Measurements from ENCODE around the gene ZFYVE1. TPM values are rescaled to one million over a fixed set of nuclear protein-coding genes. Genes with fewer than 3 reads are reported as not detected.

ZFYVE1 gene
- total RNA-seq, 1 donor from 2014 or later = 14.4 TPM

DNA sequence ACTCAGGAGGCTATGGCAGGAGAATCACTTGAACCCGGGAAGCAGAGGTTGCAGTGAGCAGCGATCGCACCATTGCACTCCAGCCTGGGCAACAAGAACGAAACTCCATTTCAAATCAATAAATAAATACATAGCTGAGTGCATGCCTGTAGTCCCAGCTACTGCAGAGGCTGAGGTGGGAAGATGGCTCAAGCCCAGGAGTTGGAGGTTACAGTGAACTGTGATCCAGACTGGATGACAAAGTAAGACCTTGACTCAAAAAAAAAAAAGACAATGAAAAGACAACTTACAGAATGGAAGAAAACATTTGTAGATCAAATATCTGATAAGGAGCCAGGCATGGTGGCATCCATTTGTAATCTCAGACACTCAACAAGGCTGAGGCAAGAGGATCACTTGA lies 27.6 kb downstream of the ZFYVE1 start:
- Histone ChIP-seq H3K27me3 (ENCODE audit: low read depth) (no peaks in the 10 kb centered on the region), H3K27ac (replicated peaks) (no peak overlapping the region), H3K9me3 (replicated peaks) (no peaks in the 10 kb centered on the region), H3K36me3 (peaks cover 36% of the 10 kb centered on the region), H3K4me1 (peaks cover 20% of the 10 kb centered on the region), H3K4me3 (no peak overlapping the region)
- intact Hi-C loops (cut with micrococcal nuclease) = no loop called here
- DNase-seq = no peak
- TF ChIP-seq, protein P1, sequence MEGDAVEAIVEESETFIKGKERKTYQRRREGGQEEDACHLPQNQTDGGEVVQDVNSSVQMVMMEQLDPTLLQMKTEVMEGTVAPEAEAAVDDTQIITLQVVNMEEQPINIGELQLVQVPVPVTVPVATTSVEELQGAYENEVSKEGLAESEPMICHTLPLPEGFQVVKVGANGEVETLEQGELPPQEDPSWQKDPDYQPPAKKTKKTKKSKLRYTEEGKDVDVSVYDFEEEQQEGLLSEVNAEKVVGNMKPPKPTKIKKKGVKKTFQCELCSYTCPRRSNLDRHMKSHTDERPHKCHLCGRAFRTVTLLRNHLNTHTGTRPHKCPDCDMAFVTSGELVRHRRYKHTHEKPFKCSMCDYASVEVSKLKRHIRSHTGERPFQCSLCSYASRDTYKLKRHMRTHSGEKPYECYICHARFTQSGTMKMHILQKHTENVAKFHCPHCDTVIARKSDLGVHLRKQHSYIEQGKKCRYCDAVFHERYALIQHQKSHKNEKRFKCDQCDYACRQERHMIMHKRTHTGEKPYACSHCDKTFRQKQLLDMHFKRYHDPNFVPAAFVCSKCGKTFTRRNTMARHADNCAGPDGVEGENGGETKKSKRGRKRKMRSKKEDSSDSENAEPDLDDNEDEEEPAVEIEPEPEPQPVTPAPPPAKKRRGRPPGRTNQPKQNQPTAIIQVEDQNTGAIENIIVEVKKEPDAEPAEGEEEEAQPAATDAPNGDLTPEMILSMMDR (IDR thresholded peaks at IDR 0.05; ENCODE audit: borderline replicate concordance) = no peak

DNA sequence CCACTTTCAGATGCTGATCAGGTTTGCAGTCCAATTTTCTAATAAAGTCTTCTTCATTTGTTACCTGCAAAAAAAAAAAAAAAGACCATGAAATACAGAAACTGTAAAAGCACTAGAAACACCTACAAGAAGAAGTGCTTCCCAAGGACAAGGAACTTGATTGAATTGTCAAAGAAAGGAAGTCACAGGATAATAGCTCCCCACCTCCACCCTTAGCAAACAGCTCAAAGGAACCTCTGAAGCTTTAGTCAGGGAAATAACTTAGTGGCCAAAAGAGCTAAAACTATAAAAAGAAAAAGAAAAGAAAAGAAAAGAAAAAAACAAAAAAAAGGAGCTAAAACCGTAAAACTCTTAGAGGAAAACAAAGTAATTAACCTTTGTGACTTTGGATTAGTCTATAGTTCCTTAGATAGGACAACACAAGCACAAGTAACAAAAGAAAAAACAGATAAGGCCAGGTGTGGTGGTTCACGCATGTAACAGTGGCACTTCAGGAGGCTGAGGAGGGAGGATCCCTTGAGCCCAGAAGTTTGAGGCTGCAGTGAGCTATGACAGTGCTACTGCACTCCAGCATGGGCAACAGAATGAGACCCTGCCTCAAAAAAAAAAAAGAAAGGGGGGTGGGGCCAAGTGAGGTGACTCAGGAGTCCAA lies 28.5 kb downstream of the ZFYVE1 start:
- DNase-seq = no peak
- H3K36me3 ChIP-seq = peaks cover 39% of the 10 kb centered on the region

DNA sequence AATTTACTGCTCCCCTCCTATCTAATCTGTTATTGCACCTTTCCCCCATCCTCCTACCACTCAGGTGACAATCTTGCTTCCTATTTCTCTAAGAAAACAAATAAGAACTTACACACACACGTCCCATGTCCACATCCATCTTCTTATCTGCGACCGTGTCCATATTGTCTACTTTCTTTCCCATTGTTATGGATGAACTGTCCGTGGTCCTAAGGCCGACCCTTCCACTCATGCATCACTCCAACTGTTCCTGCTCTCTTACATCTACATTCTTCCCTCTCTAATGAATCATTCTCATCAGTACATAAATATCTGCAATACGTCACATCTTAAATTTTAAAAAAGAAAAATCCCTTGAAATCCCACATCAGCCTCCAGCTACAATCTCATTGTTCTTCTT lies 30.0 kb downstream of the ZFYVE1 start:
- no peak overlapping the region for H3K4me3 ChIP-seq
- H3K27me3 ChIP-seq (ENCODE audit: low read depth) = no peaks in the 10 kb centered on the region
- H3K9me3 ChIP-seq (replicated peaks) = no peaks in the 10 kb centered on the region
- intact Hi-C loops (cut with micrococcal nuclease) = no loop called here
- peaks cover 53% of the 10 kb centered on the region for H3K36me3 ChIP-seq
- H3K27ac ChIP-seq (replicated peaks) = no peak overlapping the region
- no peaks in the 10 kb centered on the region for H3K4me1 ChIP-seq
- DNase-seq = no peak
- TF ChIP-seq, protein P1 (IDR thresholded peaks at IDR 0.05; ENCODE audit: borderline replicate concordance) = no peak

More for the DNA sequence above, 28.5 kb downstream of the ZFYVE1 start:
- Histone ChIP-seq H3K27ac (replicated peaks) (no peak overlapping the region), H3K4me3 (no peak overlapping the region), H3K4me1 (peaks cover 12% of the 10 kb centered on the region), H3K27me3 (ENCODE audit: low read depth) (no peaks in the 10 kb centered on the region), H3K9me3 (replicated peaks) (no peaks in the 10 kb centered on the region)
- TF ChIP-seq, protein P1 (IDR thresholded peaks at IDR 0.05; ENCODE audit: borderline replicate concordance) = no peak
- intact Hi-C loops (cut with micrococcal nuclease) = no loop called here

DNA sequence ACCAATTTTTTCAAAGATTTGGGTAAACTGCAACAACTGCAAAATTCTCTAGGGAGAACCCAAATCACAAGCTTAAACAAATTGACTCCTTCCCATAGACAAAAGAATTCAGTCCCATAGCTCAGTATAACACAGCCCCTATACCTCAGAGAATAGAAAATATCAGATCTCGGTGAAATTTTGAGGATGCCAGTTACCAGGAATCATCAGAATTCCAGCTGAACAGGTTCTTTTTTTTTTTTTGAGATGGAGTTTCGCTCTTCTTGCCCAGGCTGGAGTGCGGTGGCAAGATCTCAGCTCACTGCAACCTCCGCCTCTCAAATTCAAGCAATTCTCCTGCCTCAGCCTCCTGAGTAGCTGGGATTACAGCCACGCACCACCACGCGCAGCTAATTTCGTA lies 36.7 kb downstream of the ZFYVE1 start:
- H3K36me3 ChIP-seq = peaks cover 82% of the 10 kb centered on the region
- intact Hi-C loops (cut with micrococcal nuclease) = no loop called here

DNA sequence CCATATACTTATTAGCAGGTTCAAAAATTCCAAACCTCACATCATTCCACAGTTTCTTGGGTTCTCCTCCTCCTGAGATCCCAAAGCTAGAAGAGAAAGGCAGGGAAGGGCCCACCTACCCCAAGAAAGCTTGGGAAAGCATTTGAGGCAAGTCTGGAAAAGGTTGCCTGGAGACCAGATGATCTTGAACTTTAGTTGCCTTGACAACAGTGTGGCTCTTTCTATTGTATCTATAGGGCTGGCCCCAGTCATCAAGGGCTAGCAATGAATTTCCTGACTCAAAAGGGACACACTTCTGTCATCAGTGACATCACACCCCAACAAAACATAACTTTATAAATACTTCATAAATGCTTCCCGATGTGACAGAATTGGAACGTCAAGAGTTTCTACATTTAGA lies 40.0 kb downstream of the ZFYVE1 start:
- Histone ChIP-seq H3K9me3 (replicated peaks) (no peaks in the 10 kb centered on the region), H3K36me3 (peaks cover 78% of the 10 kb centered on the region), H3K4me1 (no peaks in the 10 kb centered on the region), H3K27ac (replicated peaks) (no peak overlapping the region), H3K27me3 (ENCODE audit: low read depth) (no peaks in the 10 kb centered on the region), H3K4me3 (no peak overlapping the region)
- DNase-seq = no peak
- intact Hi-C loops (cut with micrococcal nuclease) = no loop called here
- TF ChIP-seq, protein P1 (IDR thresholded peaks at IDR 0.05; ENCODE audit: borderline replicate concordance) = no peak

More for the DNA sequence above, 36.7 kb downstream of the ZFYVE1 start:
- Histone ChIP-seq H3K4me3 (no peak overlapping the region), H3K27me3 (ENCODE audit: low read depth) (no peaks in the 10 kb centered on the region), H3K9me3 (replicated peaks) (no peaks in the 10 kb centered on the region), H3K27ac (replicated peaks) (no peak overlapping the region), H3K4me1 (no peaks in the 10 kb centered on the region)
- TF ChIP-seq, protein P1 (IDR thresholded peaks at IDR 0.05; ENCODE audit: borderline replicate concordance) = no peak
- no peak for DNase-seq
